Stimulated activated CD4-positive, alpha-beta T cell treated with anti-CD3 and anti-CD28 coated beads, Interleukin-2, amount 100 ng/mL, for 4 hours (primary cell): ENCODE measurements around the gene MMP25.

Source experiments
- DNase-seq: peaks from one replicate; pipeline ENCODE4 v3.0.0-alpha.2; 2020; ENCODE audit warnings: low read depth

MMP25 gene

GRCh38 chr16:3096362-3096761 lies 50.0 kb downstream of the MMP25 start:
- DNase-seq, result no peak

DNA sequence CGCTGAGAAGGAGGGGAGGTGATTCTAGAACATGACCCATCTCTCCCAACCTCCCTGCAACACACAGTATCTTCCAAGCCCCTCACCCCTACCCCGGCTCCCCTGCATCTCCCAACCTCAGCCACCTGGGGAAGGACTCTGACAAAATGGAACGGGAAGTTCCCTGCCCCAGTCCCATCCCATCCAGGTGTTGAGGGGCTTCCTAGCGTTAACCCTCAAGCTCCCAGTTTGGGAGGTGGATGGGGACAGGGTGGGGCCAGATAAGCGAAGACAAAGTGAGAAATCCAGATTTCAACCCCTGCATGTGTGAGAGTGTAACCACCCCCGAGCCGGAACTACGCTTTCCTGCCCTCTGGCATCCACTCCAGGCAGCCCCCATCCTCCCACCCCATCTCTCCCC lies 50.9 kb downstream of the MMP25 start:
- no peak for DNase-seq

DNA sequence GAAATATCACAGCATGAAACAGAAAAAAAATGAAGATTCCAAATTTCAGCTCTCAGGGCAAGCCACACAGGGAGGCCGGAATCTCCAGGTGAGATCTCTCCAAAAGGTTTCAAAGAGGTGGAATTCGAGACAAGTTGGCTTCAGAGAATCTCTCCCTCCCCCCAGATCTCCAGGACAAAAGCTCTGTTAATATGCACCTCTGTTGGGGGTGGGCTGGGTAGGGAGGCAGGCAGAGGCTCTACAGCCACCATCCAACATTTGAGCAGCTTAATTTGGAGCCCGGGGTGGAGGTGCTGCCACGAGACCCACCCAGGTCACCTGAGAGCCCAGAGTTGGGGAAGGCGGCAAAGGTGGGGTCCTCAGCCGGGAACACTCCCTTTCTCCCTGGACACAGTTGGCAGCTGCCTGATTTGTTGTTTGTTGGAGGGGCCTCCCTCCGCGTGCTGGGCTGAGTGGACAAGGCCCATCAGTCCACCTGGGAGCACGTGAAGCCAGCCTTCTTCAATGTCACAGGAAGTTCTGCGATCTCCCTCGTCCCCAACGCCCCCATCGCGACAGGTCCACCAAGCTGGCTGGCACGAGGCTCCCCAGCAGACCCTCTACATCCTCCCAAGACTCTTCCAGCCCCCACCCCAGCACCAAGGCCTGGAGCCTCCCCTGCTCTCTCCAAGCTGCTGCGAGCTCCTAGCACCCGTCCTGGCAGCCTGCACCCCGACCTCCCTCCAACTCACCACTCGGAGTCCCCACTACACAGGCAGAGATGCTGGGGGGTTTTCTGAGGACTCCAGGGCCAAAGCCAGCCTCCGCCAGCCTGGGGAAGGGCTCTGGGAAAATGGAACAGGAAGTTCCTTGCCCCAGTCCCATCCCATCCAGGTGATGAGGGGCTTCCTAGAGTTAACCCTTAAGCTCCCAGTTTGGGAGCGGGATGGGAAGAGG lies 52.4 kb downstream of the MMP25 start, which contains the start of gene ZSCAN10:
Gene ZSCAN10 (minus strand): TSS at position 836 of the 936 bp plus-strand sequence. CDS start 6,357 bp downstream, outside the sequence.
- DNase-seq, result no peak

GRCh38 chr16:3099395-3099731 lies 53.0 kb downstream of the MMP25 start:
- DNase-seq, result no peak

- DNase-seq, result peak; percentile 91
Observed at GRCh38 chr16:3099732-3100499, 53.6 kb downstream of the MMP25 start.

DNA sequence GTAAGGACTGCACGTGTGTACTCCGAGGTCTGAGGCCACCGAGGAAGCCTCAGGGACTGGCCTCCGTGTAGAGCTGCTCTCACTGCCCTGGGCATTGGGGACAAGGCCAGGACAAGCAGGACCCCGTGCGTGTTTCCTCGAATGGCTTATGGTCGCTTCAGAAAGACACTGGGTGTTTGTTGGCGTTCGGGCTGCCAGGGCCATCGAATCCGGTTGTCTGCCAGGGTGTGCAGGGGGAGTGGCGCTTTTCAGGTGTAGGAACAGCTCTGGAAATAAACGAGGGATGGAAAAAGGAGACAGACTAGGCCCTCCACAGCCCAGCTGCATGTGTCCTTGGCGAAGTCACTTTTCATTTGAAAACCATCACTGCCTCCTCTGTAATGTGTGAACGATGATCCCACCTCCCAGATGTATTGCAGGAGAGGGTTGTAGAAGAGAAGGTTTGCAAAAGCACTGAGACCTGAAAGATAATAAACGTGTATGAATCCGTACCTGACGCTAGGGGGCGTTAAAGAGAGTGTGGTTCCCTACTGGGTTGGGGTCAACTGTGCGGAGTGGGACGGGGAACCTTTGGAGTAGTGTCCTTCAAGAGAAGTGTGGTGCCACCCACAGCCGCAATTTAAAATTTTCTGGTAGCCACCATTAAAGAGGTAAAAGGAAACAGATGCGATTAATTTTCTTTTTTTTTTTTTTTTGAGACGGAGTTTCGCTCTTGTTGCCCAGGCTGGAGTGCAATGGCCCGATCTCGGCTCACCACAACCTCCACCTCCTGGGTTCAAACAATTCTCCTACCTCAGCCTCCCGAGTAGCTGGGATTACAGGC lies 54.9 kb downstream of the MMP25 start:
- DNase-seq, result peak; percentile 29

GRCh38 chr16:3101841-3102470 lies 55.6 kb downstream of the MMP25 start:
- no peak for DNase-seq

- DNase-seq, result peak; percentile 83
Observed at GRCh38 chr16:3106205-3106928, 60.0 kb downstream of the MMP25 start.
